Neuronal stem cell (in vitro differentiated cells): Measurements from ENCODE around the gene ARL6IP4. TPM values are rescaled to one million over a fixed set of nuclear protein-coding genes. Genes with fewer than 3 reads are reported as not detected.

ENCODE experiments used
- DNase-seq: peaks from one replicate; pipeline ENCODE4 v3.0.0-alpha.2; 2013; ENCODE audit warnings: low spot score
- H2AFZ ChIP-seq: one replicate; pipeline ENCODE4 v1.6.1; 2013; ENCODE audit warnings: mild to moderate bottlenecking, low read length, inconsistent platforms
- H2AK5ac ChIP-seq: 2 replicates; pipeline ENCODE4 v1.6.1; 2013; ENCODE audit warnings: low read depth, mild to moderate bottlenecking, inconsistent platforms, low read length, moderate library complexity, mixed read lengths
- H2BK120ac ChIP-seq: 2 replicates; pipeline ENCODE4 v1.6.1; 2013; ENCODE audit warnings: low read depth, mild to moderate bottlenecking, inconsistent platforms, low read length, moderate library complexity, mixed read lengths
- H2BK12ac ChIP-seq: one replicate; pipeline ENCODE4 v1.6.1; 2013; ENCODE audit warnings: low read length, inconsistent platforms
- H2BK15ac ChIP-seq: 2 replicates; pipeline ENCODE4 v1.6.1; 2013; ENCODE audit warnings: mild to moderate bottlenecking, low read length, inconsistent platforms, mixed read lengths
- H2BK5ac ChIP-seq: one replicate; pipeline ENCODE4 v1.6.1; 2013; ENCODE audit warnings: inconsistent platforms, mild to moderate bottlenecking, low read length, moderate library complexity
- H3K14ac ChIP-seq: one replicate; pipeline ENCODE4 v1.6.1; 2013; ENCODE audit warnings: low read length, inconsistent platforms
- H3K18ac ChIP-seq: 2 replicates; pipeline ENCODE4 v1.6.1; 2013; ENCODE audit warnings: low read length, inconsistent platforms
- H3K23ac ChIP-seq: 2 replicates; pipeline ENCODE4 v1.6.1; 2013; ENCODE audit warnings: low read depth, mild to moderate bottlenecking, mixed read lengths, low read length, inconsistent platforms; ENCODE audit not compliant: poor library complexity
- H3K27ac ChIP-seq: replicated peaks from 3 replicates; pipeline ENCODE4 v1.5.1; 2013; ENCODE audit warnings: low read length, inconsistent platforms
- H3K27me3 ChIP-seq, 3 experiments: 2 replicates each; pipeline ENCODE4 v1.6.1; 2013; ENCODE audit warnings: low read length in 3 of 3, mild to moderate bottlenecking in 2 of 3, inconsistent platforms in 1 of 3, low read depth in 1 of 3, mixed read lengths in 1 of 3, moderate library complexity in 1 of 3; ENCODE audit not compliant: control insufficient read depth in 3 of 3, insufficient read depth in 3 of 3
- H3K36me3 ChIP-seq, 2 donors: replicated peaks in 1 of 2; 2 replicates each; pipeline ENCODE4 v1.6.1; 2013; ENCODE audit warnings: low read length in 2 of 2; ENCODE audit not compliant: control insufficient read depth in 2 of 2, insufficient read depth in 2 of 2
- H3K4ac ChIP-seq: 2 replicates; pipeline ENCODE4 v1.6.1; 2013; ENCODE audit warnings: inconsistent platforms, mild to moderate bottlenecking, low read length, moderate library complexity
- H3K4me1 ChIP-seq, 2 donors: 1 replicate in 1 of 2; 2 replicates in 1 of 2; pipeline ENCODE4 v1.6.1; 2013; ENCODE audit warnings: low read length in 2 of 2, low read depth in 1 of 2; ENCODE audit not compliant: control insufficient read depth in 2 of 2, insufficient read depth in 1 of 2
- H3K4me2 ChIP-seq: one replicate; pipeline ENCODE4 v1.6.1; 2013; ENCODE audit warnings: mild to moderate bottlenecking, low read length, inconsistent platforms; ENCODE audit not compliant: insufficient read depth, poor library complexity, severe bottlenecking
- H3K4me3 ChIP-seq, 2 donors: 2 replicates each; pipeline ENCODE4 v1.5.1; 2013; ENCODE audit warnings: low read length in 2 of 2, mild to moderate bottlenecking in 2 of 2, inconsistent platforms in 1 of 2, moderate library complexity in 1 of 2
- H3K79me1 ChIP-seq: one replicate; pipeline ENCODE4 v1.6.1; 2013; ENCODE audit warnings: low read depth, mild to moderate bottlenecking, inconsistent platforms, low read length, moderate library complexity
- H3K9ac ChIP-seq: one replicate; pipeline ENCODE4 v1.6.1; 2013; ENCODE audit warnings: mild to moderate bottlenecking, low read depth, low read length, inconsistent platforms; ENCODE audit not compliant: poor library complexity
- H3K9me3 ChIP-seq, 2 donors: replicated peaks in 1 of 2; 2 replicates each; pipeline versions ENCODE3 to v1.6.1; 2013; ENCODE audit warnings: low read length in 2 of 2, mild to moderate bottlenecking in 2 of 2, inconsistent platforms in 1 of 2, low read depth in 1 of 2, mixed read lengths in 1 of 2, moderate library complexity in 1 of 2; ENCODE audit not compliant: control insufficient read depth in 2 of 2, insufficient read depth in 1 of 2
- H4K8ac ChIP-seq: one replicate; pipeline ENCODE4 v1.6.1; 2013; ENCODE audit warnings: low read depth, mild to moderate bottlenecking, inconsistent platforms, low read length, moderate library complexity
- H4K91ac ChIP-seq: one replicate; pipeline ENCODE4 v1.6.1; 2013; ENCODE audit warnings: low read length, low read depth, mild to moderate bottlenecking, inconsistent platforms; ENCODE audit not compliant: poor library complexity
- WGBS, 2 donors: extraction: QIAGEN DNeasy Blood & Tissue Kit; methylation state at CpG; one replicate each; pipeline ENCODE4 v1.1.7; 2013; ENCODE audit warnings: missing lambda C conversion rate in 2 of 2, mixed read lengths in 1 of 2; ENCODE audit not compliant: insufficient read length in 2 of 2, insufficient replicate concordance in 1 of 2; ENCODE audit errors: extremely low coverage in 2 of 2; 5-methylcytosine and 5-hydroxymethylcytosine counted together
- polyA plus RNA-seq, 2 experiments: library from polyadenylated mRNA; stranded (reverse); fragments of 200-250 nt; gene quantifications; one replicate each; pipeline ENCODE4 v1.2.3, GENCODE V29; 2013

Gene ARL6IP4
- polyA plus RNA-seq (2013, experiment 1 of 2): 134 TPM
- polyA plus RNA-seq (2013, experiment 2 of 2): 128 TPM

DNA sequence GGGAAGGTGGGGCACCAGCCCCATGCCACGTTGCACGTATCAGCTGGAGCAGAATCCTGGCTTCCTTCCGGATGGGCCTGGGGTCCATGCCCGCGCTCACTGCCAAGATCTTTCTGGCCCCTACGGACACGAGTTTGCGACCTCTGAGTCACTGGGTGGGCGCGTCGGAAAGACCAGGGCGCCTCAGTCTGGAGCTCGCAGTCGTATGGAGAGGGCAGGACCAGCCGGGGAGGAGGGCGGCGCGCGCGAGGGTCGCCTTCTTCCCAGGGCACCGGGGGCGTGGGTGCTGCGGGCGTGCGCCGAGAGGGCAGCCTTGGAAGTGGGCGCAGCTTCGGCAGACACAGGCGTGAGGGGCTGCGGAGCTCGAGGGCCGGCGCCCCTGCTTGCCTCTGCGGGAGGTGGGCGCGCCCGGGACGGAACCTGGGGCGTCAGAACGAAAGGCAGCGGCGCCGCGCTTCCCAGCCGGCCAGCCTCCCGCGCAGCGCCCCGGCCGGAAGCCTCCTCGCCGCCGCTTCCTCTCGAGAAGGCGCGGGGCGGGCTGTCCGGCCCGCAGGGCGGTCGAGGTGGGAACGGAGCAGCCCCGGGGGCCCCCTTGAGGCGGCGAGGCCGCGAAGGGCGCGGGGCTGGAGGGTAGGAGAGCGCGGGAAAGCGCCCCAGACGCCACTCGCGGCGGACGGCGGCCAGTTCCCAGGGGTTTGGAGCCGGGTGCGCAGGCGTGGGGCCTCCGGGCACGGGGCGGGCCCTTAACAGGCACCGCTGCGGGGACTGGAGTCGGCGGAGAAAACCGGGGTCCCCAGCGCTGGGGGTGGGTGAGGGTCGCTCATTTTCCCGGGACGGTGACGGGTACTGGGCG lies at the start of gene ARL6IP4:
Gene ARL6IP4 (plus strand): TSS at position 499 of the 853 bp plus-strand sequence. CDS start 459 bp downstream, outside the sequence.
- peak within 1 kb of the TSS; percentile 99 for H3K14ac ChIP-seq
- no peak within 1 kb of the TSS for H4K91ac ChIP-seq
- H3K27ac ChIP-seq: no peak within 1 kb of the TSS
- H3K27me3 ChIP-seq: no peaks in the 10 kb centered on the region
- H3K9ac ChIP-seq: peak within 1 kb of the TSS; percentile 98
- peak within 1 kb of the TSS; percentile 100 for H2BK120ac ChIP-seq
- H2BK5ac ChIP-seq: no peak within 1 kb of the TSS
- peak within 1 kb of the TSS; percentile 95 to 97 for H3K4me3 ChIP-seq
- peak within 1 kb of the TSS; percentile 8 for H3K4ac ChIP-seq
- peaks cover 16% of the 10 kb centered on the region for H3K79me1 ChIP-seq
- peak within 1 kb of the TSS; percentile 99 for H4K8ac ChIP-seq
- H3K36me3 ChIP-seq: peaks cover 16 to 48% of the 10 kb centered on the region in 2 donors
- peak within 1 kb of the TSS; percentile 92 for H2AK5ac ChIP-seq
- H3K4me1 ChIP-seq: peaks cover 18 to 57% of the 10 kb centered on the region in 2 donors
- peak within 1 kb of the TSS; percentile 93 for H3K4me2 ChIP-seq
- no peak within 1 kb of the TSS for H2BK12ac ChIP-seq
- peak within 1 kb of the TSS; percentile 96 for H3K18ac ChIP-seq
- peak within 1 kb of the TSS; percentile 93 for H3K23ac ChIP-seq
- H2BK15ac ChIP-seq: peak within 1 kb of the TSS; percentile 94
- peak within 1 kb of the TSS; percentile 98 for H2AFZ ChIP-seq
- no peaks in the 10 kb centered on the region for H3K9me3 ChIP-seq
- peak; percentile 51 for DNase-seq
- WGBS, 2 donors: no CpG with 5 or more reads among the region's 96 CpGs

- peaks cover 0 to 5% of the 10 kb centered on the region in 2 donors for H3K4me1 ChIP-seq
- no peak overlapping the region for H2AFZ ChIP-seq
- H3K9me3 ChIP-seq: no peaks in the 10 kb centered on the region
- H3K4me3 ChIP-seq: no peak overlapping the region
- peaks cover 4% of the 10 kb centered on the region for H3K79me1 ChIP-seq
- no CpG with 5 or more reads among the region's 8 CpGs for WGBS, 2 donors
- no peak overlapping the region for H3K23ac ChIP-seq
- H3K9ac ChIP-seq: no peak overlapping the region
- no peak overlapping the region for H2AK5ac ChIP-seq
- no peak overlapping the region for H3K4ac ChIP-seq
- H2BK15ac ChIP-seq: no peak overlapping the region
- no peak for DNase-seq
- H2BK12ac ChIP-seq: no peak overlapping the region
- no peak overlapping the region for H3K4me2 ChIP-seq
- H3K36me3 ChIP-seq: no peaks in the 10 kb centered on the region
- no peak overlapping the region for H3K27ac ChIP-seq
- H2BK120ac ChIP-seq: no peak overlapping the region
- H2BK5ac ChIP-seq: no peak overlapping the region
- no peak overlapping the region for H4K91ac ChIP-seq
- no peaks in the 10 kb centered on the region for H3K27me3 ChIP-seq
- no peak overlapping the region for H3K18ac ChIP-seq
- no peak overlapping the region for H3K14ac ChIP-seq
- H4K8ac ChIP-seq: no peak overlapping the region
These were observed 48.3 kb upstream of the ARL6IP4 start for GRCh38 chr12:122932207-122932606.

DNA sequence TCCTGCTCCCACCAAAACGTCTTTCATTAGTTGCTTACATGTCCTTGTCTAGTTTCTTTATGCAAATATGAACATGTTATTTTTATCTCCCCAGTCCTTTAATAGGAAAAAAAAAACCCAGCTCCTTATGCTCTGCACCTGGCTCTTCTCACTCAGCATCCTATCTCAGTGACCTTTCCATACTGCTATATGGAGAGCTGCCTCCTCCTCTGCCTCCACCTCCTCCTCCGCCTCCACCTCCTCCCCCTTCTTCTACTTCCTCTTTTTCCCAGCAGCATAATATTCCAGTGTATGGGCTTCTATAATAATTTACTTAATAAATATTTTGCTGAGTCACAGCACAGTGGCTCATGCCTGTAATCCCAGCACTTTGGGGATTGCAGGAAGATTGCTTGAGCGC lies 45.8 kb upstream of the ARL6IP4 start:
- Histone ChIP-seq H3K27me3 (no peaks in the 10 kb centered on the region), H2BK120ac (peak overlapping the region; percentile 7), H3K4me2 (no peak overlapping the region), H4K91ac (no peak overlapping the region), H3K9ac (no peak overlapping the region), H4K8ac (no peak overlapping the region), H3K27ac (peak overlapping the region; percentile 83), H2BK5ac (peak overlapping the region; percentile 55), H3K23ac (no peak overlapping the region), H3K9me3 (no peaks in the 10 kb centered on the region), H3K14ac (no peak overlapping the region), H3K4me1 (peaks cover 0 to 4% of the 10 kb centered on the region in 2 donors), H3K36me3 (no peaks in the 10 kb centered on the region), H3K18ac (no peak overlapping the region), H2BK15ac (no peak overlapping the region), H2AK5ac (peak overlapping the region; percentile 11), H2BK12ac (no peak overlapping the region), H3K4ac (no peak overlapping the region), H2AFZ (no peak overlapping the region), H3K79me1 (peaks cover 4% of the 10 kb centered on the region), H3K4me3 (no peak overlapping the region)
- WGBS, 2 donors: no CpG with 5 or more reads among the region's 3 CpGs
- no peak for DNase-seq

GRCh38 chr12:122935318-122935717 lies 45.2 kb upstream of the ARL6IP4 start:
- peak overlapping the region; percentile 78 for H3K4ac ChIP-seq
- no peak overlapping the region for H3K4me3 ChIP-seq
- peaks cover 0 to 4% of the 10 kb centered on the region in 2 donors for H3K4me1 ChIP-seq
- H3K27ac ChIP-seq: peak overlapping the region; percentile 83
- no peak overlapping the region for H3K14ac ChIP-seq
- H3K9ac ChIP-seq: peak overlapping the region; percentile 74
- no CpG with 5 or more reads among the region's 8 CpGs for WGBS, 2 donors
- no peak overlapping the region for H3K4me2 ChIP-seq
- H4K8ac ChIP-seq: peak overlapping the region; percentile 74
- peak overlapping the region; percentile 96 for H2BK12ac ChIP-seq
- H3K36me3 ChIP-seq: no peaks in the 10 kb centered on the region
- peak overlapping the region; percentile 74 for H2AFZ ChIP-seq
- peak overlapping the region; percentile 75 for H4K91ac ChIP-seq
- peaks cover 4% of the 10 kb centered on the region for H3K79me1 ChIP-seq
- no peak overlapping the region for H3K23ac ChIP-seq
- peak overlapping the region; percentile 87 for H2BK15ac ChIP-seq
- H2BK120ac ChIP-seq: peak overlapping the region; percentile 7
- peak overlapping the region; percentile 55 for H2BK5ac ChIP-seq
- peak overlapping the region; percentile 94 for H3K18ac ChIP-seq
- no peaks in the 10 kb centered on the region for H3K9me3 ChIP-seq
- no peak for DNase-seq
- H2AK5ac ChIP-seq: peak overlapping the region; percentile 11
- H3K27me3 ChIP-seq: no peaks in the 10 kb centered on the region
